GM12878 (cell line): ENCODE data around the gene IRAK3. TPM values are rescaled to one million over a fixed set of nuclear protein-coding genes. Genes with fewer than 3 reads are reported as not detected.

Experiments used
- ATAC-seq: fragments of 200-7000 bp; cut with Tn5 transposase; 3 replicates; pipeline ENCODE4 v1.9.1; 2020; ENCODE audit warnings: mild to moderate bottlenecking, moderate library complexity
- BruUV-seq: library from RNA; stranded (reverse); fragments of 400-500 nt; replicated peaks from 2 replicates; lab custom pipeline; 2021; lab: Mats Ljungman, UMichigan
- CTCF ChIA-PET: fragments of 300-600 bp; sonication (Branson Sonifier 250); formaldehyde crosslinking; extraction: SDS; loops from one replicate; lab custom pipeline; 2021; ENCODE audit warnings: inconsistent platforms; lab: Yijun Ruan, JAX
- POLR2A ChIA-PET: fragments of 350-600 bp; formaldehyde crosslinking; extraction: SDS; loops from one replicate; lab custom pipeline; 2021; ENCODE audit warnings: inconsistent platforms; lab: Charles Lee
- RAD21 ChIA-PET: fragments of 300-600 bp; sonication (Branson Sonifier 250); formaldehyde crosslinking; loops from one replicate; lab custom pipeline; 2023; ENCODE audit warnings: antibody characterized with exemption; ENCODE audit not compliant: unreplicated experiment; lab: Charles Lee
- SMC1A ChIA-PET: fragments of 300-600 bp; sonication (Branson Sonifier 250); formaldehyde crosslinking; loops from one replicate; lab custom pipeline; 2023; ENCODE audit not compliant: unreplicated experiment, uncharacterized antibody; lab: Charles Lee
- DNase-seq: peaks from one replicate; pipeline ENCODE4 v3.0.0-alpha.2; 2011; ENCODE audit warnings: low read depth, low spot score
- FAIRE-seq: peaks from 3 replicates; lab custom pipeline; 2011; peaks lifted over from hg19 to GRCh38; lab: Jason Lieb, UNC
- H2AFZ ChIP-seq: 2 replicates; pipeline ENCODE4 v1.6.0; 2011; ENCODE audit warnings: low read depth, low read length, control low read depth; ENCODE audit not compliant: control insufficient read depth
- H3K27ac ChIP-seq: 2 replicates; pipeline ENCODE4 v1.5.1; 2011; ENCODE audit warnings: control low read depth; ENCODE audit not compliant: control insufficient read depth, insufficient read depth
- H3K27me3 ChIP-seq, 2 experiments: replicated peaks in 1 of 2; 2 replicates each; pipeline versions ENCODE4 v1.6.0 to v1.6.1; 2011; ENCODE audit warnings: low read length in 1 of 2; ENCODE audit not compliant: control insufficient read depth in 2 of 2, insufficient read depth in 2 of 2
- H3K36me3 ChIP-seq, 2 experiments: 2 replicates each; pipeline ENCODE4 v1.5.1; 2011; ENCODE audit warnings: low read length in 1 of 2; ENCODE audit not compliant: control insufficient read depth in 2 of 2, insufficient read depth in 2 of 2
- H3K4me1 ChIP-seq: 2 replicates; pipeline ENCODE4 v1.6.1; 2011; ENCODE audit warnings: mild to moderate bottlenecking, low read length, moderate library complexity, mixed read lengths; ENCODE audit not compliant: control insufficient read depth, insufficient read depth
- H3K4me2 ChIP-seq: 2 replicates; pipeline ENCODE4 v1.6.0; 2011; ENCODE audit warnings: control low read depth; ENCODE audit not compliant: control insufficient read depth, insufficient read depth
- H3K4me3 ChIP-seq: fragments of 200-600 bp; sonication (generic); 2 replicates; pipeline ENCODE4 v1.5.1; 2016
- H3K79me2 ChIP-seq: 2 replicates; pipeline ENCODE4 v1.6.0; 2011; ENCODE audit warnings: low read length; ENCODE audit not compliant: control insufficient read depth, insufficient read depth
- H3K9ac ChIP-seq: 2 replicates; pipeline ENCODE4 v1.8.0; 2011; ENCODE audit warnings: low read length, control low read depth, mixed read lengths; ENCODE audit not compliant: control insufficient read depth, insufficient read depth
- H3K9me3 ChIP-seq: replicated peaks from 3 replicates; pipeline ENCODE4 v1.5.1; 2011; ENCODE audit warnings: mild to moderate bottlenecking, low read length; ENCODE audit not compliant: control insufficient read depth, insufficient read depth
- H4K20me1 ChIP-seq: 2 replicates; pipeline ENCODE4 v1.6.0; 2011; ENCODE audit not compliant: control insufficient read depth, insufficient read depth
- ATF7 ChIP-seq: fragments of 450-650 bp; IDR thresholded peaks from 2 replicates; pipeline ENCODE4 v1.6.1; 2016; ENCODE audit warnings: low read depth, mild to moderate bottlenecking
- BRCA1 ChIP-seq: IDR thresholded peaks from 2 replicates; pipeline ENCODE4 v1.6.1; 2011; ENCODE audit warnings: low read depth, low read length, improper control_type of control experiment
- CTCF ChIP-seq, 3 experiments: IDR thresholded peaks in 2 of 3; conservative IDR thresholded peaks in 1 of 3; 2 replicates each; pipeline ENCODE4 v1.5.1; 2011; ENCODE audit warnings: low read depth in 3 of 3, low read length in 3 of 3, mild to moderate bottlenecking in 3 of 3, control low read depth in 2 of 3, moderate library complexity in 2 of 3, inconsistent platforms in 1 of 3, mixed read lengths in 1 of 3; ENCODE audit not compliant: control insufficient read depth in 2 of 3, insufficient read depth in 1 of 3; ENCODE audit errors: extremely low read depth in 1 of 3
- GATAD2B ChIP-seq: fragments of 450-650 bp; conservative IDR thresholded peaks from 2 replicates; pipeline ENCODE4 v1.6.1; 2017; ENCODE audit warnings: low read depth, mild to moderate bottlenecking, moderate library complexity
- MTA2 ChIP-seq: fragments of 450-650 bp; IDR thresholded peaks from 2 replicates; pipeline ENCODE4 v1.6.1; 2016; ENCODE audit warnings: low read depth, mild to moderate bottlenecking, moderate library complexity
- NBN ChIP-seq: fragments of 450-650 bp; IDR thresholded peaks from 2 replicates; pipeline ENCODE4 v1.6.1; 2016
- NFYB ChIP-seq: IDR thresholded peaks from 2 replicates; pipeline ENCODE4 v1.6.1; 2011; ENCODE audit warnings: low read depth, mild to moderate bottlenecking, low read length, improper control_type of control experiment, moderate library complexity; ENCODE audit not compliant: insufficient read depth
- SKIL ChIP-seq: fragments of 450-650 bp; IDR thresholded peaks from 2 replicates; pipeline ENCODE4 v1.6.1; 2017; ENCODE audit warnings: mild to moderate bottlenecking, low read depth, inconsistent platforms; ENCODE audit not compliant: poor library complexity, severe bottlenecking
- SMARCA5 ChIP-seq: fragments of 450-650 bp; IDR thresholded peaks from 2 replicates; pipeline ENCODE4 v1.6.1; 2017; ENCODE audit warnings: mild to moderate bottlenecking
- SUZ12 ChIP-seq: fragments of 200-600 bp; sonication (generic); IDR thresholded peaks from one replicate; pipeline ENCODE4 v1.6.1; 2018; ENCODE audit warnings: antibody characterized with exemption, mild to moderate bottlenecking; ENCODE audit not compliant: unreplicated experiment
- ZNF207 ChIP-seq: fragments of 450-650 bp; IDR thresholded peaks from 2 replicates; pipeline ENCODE4 v1.6.1; 2014; ENCODE audit warnings: antibody characterized with exemption, mild to moderate bottlenecking, borderline replicate concordance
- ZNF384 ChIP-seq: IDR thresholded peaks from 2 replicates; pipeline ENCODE4 v1.6.1; 2012; ENCODE audit warnings: low read depth, mild to moderate bottlenecking, low read length, improper control_type of control experiment, borderline replicate concordance
- WGBS: methylation state at CpG from one replicate; pipeline ENCODE4 v1.1.6; 2016; ENCODE audit warnings: low lambda C conversion rate; ENCODE audit not compliant: insufficient replicate concordance, insufficient coverage; ENCODE audit errors: missing lambda C conversion rate; 5-methylcytosine and 5-hydroxymethylcytosine counted together
- in situ Hi-C: fragments of 300-500 bp; cut with MboI; formaldehyde crosslinking; loops from 9 replicates; pipeline ENCODE4 v1.14.3; 2018; ENCODE audit warnings: mixed read lengths
- intact Hi-C: fragments of 100-400 bp; cut with micrococcal nuclease; formaldehyde crosslinking; loops from one replicate; pipeline ENCODE4 v1.14.2; 2022; ENCODE audit not compliant: unreplicated experiment
- polyA plus RNA-seq, 11 experiments: library from polyadenylated mRNA; depleted of rRNA in 4 of 11; unstranded in 6 of 11; stranded (reverse) in 5 of 11; fragments of >200 nt; fragmentation: Nextera tagmentation in 4 of 11; fragmentation: Illumina TruSeq in 1 of 11; extraction: Ambion mirVana in 4 of 11; extraction: Trizol in 1 of 11; gene quantifications; 1 replicate in 1 of 11; 2 replicates in 10 of 11; pipeline versions ENCODE4 v1.2.1 to v1.2.3, GENCODE V29; 2011 to 2016; ENCODE audit warnings: inconsistent platforms in 2 of 11, missing spikeins in 2 of 11, low read depth in 1 of 11
- total RNA-seq, 4 experiments: library from RNA; depleted of rRNA in 3 of 4; stranded (reverse); fragments of >200 nt in 3 of 4; fragmentation: Illumina TruSeq in 1 of 4; extraction: Trizol in 1 of 4; gene quantifications; 2 replicates each; pipeline versions ENCODE4 v1.2.1 to v1.2.3, GENCODE V29; 2013 to 2021

Gene IRAK3
- total and polyA plus RNA-seq, 10 of the 15 experiments (the other 5 are each of a cell fraction or from before 2014, with no cell fraction given): 1.4 to 14.1 (median 5.4) TPM

DNA sequence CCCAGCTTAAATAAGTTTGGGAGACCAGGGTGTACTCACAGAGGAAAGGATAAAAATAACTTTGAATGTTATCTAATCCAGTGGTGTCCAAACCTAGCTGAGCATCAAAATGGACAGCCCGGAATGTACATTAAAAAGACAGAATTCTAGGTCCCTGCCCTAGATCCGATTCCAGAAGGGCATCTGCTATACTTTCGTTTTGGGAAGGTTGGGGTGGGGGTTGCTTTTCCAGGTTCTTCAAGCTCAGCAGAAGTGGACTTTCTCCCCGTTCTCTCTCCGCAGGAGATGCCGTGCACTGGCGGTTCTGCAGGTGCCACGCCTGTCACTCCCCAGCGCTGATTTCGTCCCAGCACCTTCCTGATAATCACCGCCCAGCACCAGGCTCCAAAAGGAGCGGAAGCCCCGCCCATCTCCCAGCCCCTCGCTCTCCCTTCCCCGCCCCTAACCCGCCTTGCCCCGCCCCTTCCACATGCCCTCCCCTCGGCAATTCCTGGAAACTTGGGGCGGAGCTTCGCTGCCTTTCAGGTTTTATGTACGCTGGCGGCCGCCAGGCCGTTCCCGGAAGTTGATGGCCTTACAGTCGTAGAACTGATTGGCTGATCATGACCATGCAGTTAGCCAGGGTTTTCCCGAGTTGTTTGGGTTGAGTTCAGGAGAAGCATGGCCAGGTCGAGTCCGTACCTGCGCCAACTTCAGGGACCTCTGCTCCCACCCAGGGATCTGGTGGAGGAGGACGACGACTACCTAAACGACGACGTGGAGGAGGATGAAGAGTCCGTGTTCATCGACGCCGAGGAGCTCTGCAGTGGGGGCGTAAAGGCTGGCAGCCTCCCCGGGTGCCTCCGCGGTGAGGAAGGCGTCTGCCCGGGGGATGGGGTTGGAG lies 113.2 kb downstream of the IRAK3 start, which contains the start of gene HELB (continued):
- no peak for TF ChIP-seq CTCF (IDR thresholded peaks at IDR 0.05 in 2 of 3, conservative IDR thresholded peaks at IDR 0.05 in 1 of 3; ENCODE audit: control insufficient read depth in 2 of 3, extremely low read depth in 1 of 3, insufficient read depth in 1 of 3, low read depth in 3 of 3, low read length in 3 of 3)
- no peak for TF ChIP-seq BRCA1
- TF ChIP-seq ZNF207: no peak
- peak; percentile 77; the same call in 1 of the 2 replicates for TF ChIP-seq NBN
- peak; percentile 83 for TF ChIP-seq SMARCA5
- TF ChIP-seq, all 136 proteins: peak for 37

DNA sequence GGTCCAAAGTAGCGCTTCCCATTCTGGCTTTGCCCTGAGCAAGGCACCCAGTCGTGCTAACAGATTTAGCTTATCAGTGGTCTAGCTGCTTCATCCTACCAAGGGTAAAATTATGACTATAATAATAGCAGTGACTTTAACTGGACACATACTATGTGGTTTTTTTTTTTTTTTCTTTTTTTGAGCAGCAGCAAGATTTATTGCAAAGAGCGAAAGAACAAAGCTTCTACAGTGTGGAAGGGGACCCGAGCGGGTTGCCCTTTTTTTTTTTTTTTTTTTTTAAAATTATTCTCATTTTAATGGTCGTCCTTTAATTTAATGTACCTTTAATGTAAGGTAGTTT lies 113.8 kb downstream of the IRAK3 start:
- H3K79me2 ChIP-seq: peaks cover 18% of the 10 kb centered on the region
- H3K9me3 ChIP-seq: no peaks in the 10 kb centered on the region
- ChIA-PET SMC1A (interaction anchor here (0.7 to 4.7 kb wide), 11 partner anchors 12 to 172 kb away, joined by 3 to 35 read pairs (median 3); partner anchors contain the start of genes LLPH and TMBIM4), POLR2A (interaction anchor here (0.5 to 5.0 kb wide), 12 partner anchors 9 to 1546 kb away, joined by 3 to 19 read pairs (median 5); partner anchors contain the start of gene TMBIM4), CTCF (interaction anchor here (1.0 to 4.8 kb wide), 4 partner anchors 26 to 172 kb away, joined by 3 to 17 read pairs (median 3); no protein-coding TSS in a partner anchor), RAD21 (interaction anchor here (0.6 to 3.0 kb wide), 13 partner anchors 9 to 1645 kb away, joined by 3 to 10 read pairs (median 3); no protein-coding TSS in a partner anchor)
- H3K4me2 ChIP-seq: peak overlapping the region; percentile 28
- intact Hi-C loops (loop anchor here (2.0 to 5.0 kb wide), 2 partner anchors 70 to 134 kb away; partner anchors contain the start of gene TMBIM4), in situ Hi-C loops (loop anchor here (5.0 kb wide), 1 partner anchor 135 kb away; the partner anchor contains the start of gene TMBIM4)
- BruUV-seq: TSS peak; percentile 81
- no peaks in the 10 kb centered on the region for H3K27me3 ChIP-seq
- H3K36me3 ChIP-seq: peaks cover 0 to 7% of the 10 kb centered on the region in 2 experiments; a peak in 2 of 4 replicates
- TF ChIP-seq SKIL: peak; percentile 1
- TF ChIP-seq ATF7: no peak
- no peak for TF ChIP-seq GATAD2B
- TF ChIP-seq NBN: no peak
- no peak for TF ChIP-seq NFYB
- TF ChIP-seq ZNF384: peak; percentile 46; the same call in 1 of the 2 replicates
- no peak for TF ChIP-seq SUZ12
- peak; percentile 1; the same call in 1 of the 2 replicates for TF ChIP-seq MTA2
- peak overlapping the region; percentile 81 for H3K9ac ChIP-seq
- peak; percentile 18 for FAIRE-seq
- H4K20me1 ChIP-seq: no peaks in the 10 kb centered on the region
- H3K4me1 ChIP-seq: no peaks in the 10 kb centered on the region; the same call in 1 of the 2 replicates
- DNase-seq: no peak
- no peak for ATAC-seq
- peak overlapping the region; percentile 87 for H3K27ac ChIP-seq
- 0% methylated on average over 3 of the region's 6 CpGs for WGBS
- H3K4me3 ChIP-seq: peak overlapping the region; percentile 85
- peak overlapping the region; percentile 84 for H2AFZ ChIP-seq
